Right lobe of liver (tissue), 4 donors: ENCODE data around the gene KHNYN.

Source experiments
- CTCF ChIP-seq, 4 donors: fragments of 200-600 bp in 3 of 4; fragments of 450-650 bp in 1 of 4; IDR thresholded peaks; one replicate each; pipeline versions ENCODE4 v1.5.1 to v1.8.0; 2016 to 2022; ENCODE audit warnings: antibody characterized with exemption in 4 of 4, mild to moderate bottlenecking in 2 of 4
- POLR2A ChIP-seq: fragments of 450-650 bp; IDR thresholded peaks from one replicate; pipeline ENCODE4 v1.6.1; 2017; ENCODE audit warnings: antibody characterized with exemption, mild to moderate bottlenecking
- donor health status: DM: no; HTN: no; CAD: no.
- donor health status: DM: no; HTN: no; CAD: no.
- donor health status: DM: no; HTN: yes; CAD: no.

DNA sequence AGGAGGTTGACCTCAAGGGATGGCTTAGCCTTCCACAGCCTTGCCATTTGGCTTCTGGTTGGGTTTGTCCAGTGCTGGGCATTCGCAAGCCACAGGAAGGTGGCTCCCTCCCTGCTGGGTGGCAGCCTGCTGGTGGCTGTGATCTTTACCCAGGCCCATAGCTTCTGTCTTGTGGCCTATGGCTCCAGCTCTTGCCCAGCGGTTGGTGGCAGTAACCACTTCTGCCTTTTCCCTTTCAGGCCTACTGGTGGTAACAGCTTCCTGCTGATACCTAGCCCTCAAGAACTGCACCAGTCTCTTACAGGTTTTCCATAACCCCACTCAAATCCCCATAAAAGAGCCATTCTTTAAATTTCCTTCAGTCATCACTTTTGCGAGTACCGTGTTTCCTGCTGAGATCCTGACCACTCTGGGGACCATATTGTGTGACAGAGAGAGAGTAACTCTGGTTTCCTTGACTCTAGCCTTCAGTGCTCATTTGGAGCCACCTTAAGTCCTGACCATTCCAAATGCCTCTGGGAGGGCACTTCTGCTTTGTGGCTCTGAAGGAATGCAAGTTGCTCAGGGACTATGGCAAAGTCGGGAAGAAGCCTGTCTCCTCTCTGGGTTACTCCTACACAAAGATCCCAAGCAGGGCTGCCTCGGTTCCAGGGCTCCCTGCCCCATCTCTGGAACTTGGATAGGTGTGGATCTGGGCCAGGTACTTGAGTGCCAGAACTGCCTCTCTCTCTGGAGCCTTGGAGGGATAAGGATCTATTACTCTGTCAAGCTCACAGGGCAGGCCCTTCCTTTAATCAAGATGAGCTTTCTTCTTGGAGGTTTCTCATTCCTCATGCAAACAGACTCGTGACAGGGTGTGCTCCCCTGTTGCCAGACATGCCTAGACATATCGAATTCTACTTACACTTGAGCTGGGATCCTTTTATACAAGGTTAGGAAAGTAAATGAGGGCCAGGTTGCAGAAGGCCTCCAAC is 33.9 kb upstream of the KHNYN start:
- TF ChIP-seq CTCF (IDR thresholded peaks at IDR 0.05) (no peak), POLR2A (no peak)
